ENCODE measurements around the gene RAP2C.

The RAP2C gene

DNA sequence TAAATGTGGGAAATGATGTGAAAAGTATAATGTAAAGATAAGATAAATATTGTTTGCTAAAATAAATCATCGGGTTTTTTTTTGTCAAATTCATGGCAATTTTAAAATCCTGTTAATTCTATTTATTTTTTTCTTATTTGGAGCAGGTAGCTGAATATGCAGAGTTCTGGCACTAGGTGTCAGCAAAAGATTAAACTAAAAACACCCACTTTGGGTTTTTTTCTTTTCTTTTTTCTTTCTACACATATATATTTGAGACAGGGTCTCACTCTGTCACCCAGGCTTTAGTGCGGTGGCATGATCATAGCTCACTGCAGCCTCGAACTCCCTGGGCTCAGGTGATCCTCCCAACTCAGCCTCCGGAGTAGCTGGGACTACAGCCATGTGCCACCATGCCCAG is 6.9 kb upstream of the RAP2C start:
- DNase-seq (ENCODE audit: low read depth), result peak; percentile 17
- TF ChIP-seq, protein P1, sequence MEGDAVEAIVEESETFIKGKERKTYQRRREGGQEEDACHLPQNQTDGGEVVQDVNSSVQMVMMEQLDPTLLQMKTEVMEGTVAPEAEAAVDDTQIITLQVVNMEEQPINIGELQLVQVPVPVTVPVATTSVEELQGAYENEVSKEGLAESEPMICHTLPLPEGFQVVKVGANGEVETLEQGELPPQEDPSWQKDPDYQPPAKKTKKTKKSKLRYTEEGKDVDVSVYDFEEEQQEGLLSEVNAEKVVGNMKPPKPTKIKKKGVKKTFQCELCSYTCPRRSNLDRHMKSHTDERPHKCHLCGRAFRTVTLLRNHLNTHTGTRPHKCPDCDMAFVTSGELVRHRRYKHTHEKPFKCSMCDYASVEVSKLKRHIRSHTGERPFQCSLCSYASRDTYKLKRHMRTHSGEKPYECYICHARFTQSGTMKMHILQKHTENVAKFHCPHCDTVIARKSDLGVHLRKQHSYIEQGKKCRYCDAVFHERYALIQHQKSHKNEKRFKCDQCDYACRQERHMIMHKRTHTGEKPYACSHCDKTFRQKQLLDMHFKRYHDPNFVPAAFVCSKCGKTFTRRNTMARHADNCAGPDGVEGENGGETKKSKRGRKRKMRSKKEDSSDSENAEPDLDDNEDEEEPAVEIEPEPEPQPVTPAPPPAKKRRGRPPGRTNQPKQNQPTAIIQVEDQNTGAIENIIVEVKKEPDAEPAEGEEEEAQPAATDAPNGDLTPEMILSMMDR (IDR thresholded peaks at IDR 0.05; ENCODE audit: low read depth, low read length), result no peak
- TF ChIP-seq POLR2A (IDR thresholded peaks at IDR 0.05; ENCODE audit: extremely low read depth, insufficient read length), result no peak
- no peak for TF ChIP-seq MYC (IDR thresholded peaks at IDR 0.05; ENCODE audit: low read depth, low read length)
- TF ChIP-seq, protein P2, sequence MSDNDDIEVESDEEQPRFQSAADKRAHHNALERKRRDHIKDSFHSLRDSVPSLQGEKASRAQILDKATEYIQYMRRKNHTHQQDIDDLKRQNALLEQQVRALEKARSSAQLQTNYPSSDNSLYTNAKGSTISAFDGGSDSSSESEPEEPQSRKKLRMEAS (IDR thresholded peaks at IDR 0.05; ENCODE audit: low read depth, low read length), result no peak

DNA sequence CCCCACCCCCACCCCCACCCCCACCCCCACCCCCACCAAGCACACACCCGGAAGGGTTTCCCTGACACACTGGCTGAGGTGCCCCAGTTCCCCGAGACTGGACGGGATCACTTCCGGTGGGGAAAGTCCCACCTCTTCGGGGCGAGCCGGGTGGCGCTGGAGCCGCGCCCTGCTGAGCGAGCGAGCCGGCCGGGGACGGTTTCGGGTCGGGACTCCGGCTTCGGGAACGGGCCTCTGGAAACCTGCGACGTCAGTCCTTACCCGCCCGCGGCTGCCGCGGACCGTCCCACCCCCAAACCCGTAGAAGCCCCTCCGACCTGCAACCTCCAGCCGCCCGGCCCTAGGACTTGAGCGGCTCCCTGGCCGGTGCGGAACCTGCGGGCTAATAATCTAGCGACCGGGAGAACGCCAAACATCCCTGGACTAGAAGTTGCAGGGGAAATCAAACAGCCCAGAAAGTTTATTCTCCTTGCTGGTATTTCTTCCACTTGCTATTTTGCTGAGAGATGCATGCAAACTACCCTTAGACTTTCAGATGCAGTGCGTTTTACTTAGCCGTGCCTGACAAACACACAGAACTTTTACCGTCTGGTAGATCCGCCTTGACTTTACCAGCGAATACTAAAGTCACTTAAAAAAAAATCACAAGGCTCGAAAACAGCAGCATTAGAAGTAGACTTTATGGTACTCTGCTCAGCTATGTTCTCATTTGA is 991 bp downstream of the RAP2C start:
- peak overlapping the region; percentile 87 for H3K4me3 ChIP-seq (ENCODE audit: low read depth, low read length)
- TF ChIP-seq MYC (IDR thresholded peaks at IDR 0.05; ENCODE audit: low read depth, low read length) (peak; percentile 20; the same call in 1 of the 2 replicates), POLR2A (IDR thresholded peaks at IDR 0.05; ENCODE audit: extremely low read depth, insufficient read length) (no peak)
- TF ChIP-seq, protein P2 (IDR thresholded peaks at IDR 0.05; ENCODE audit: low read depth, low read length), result no peak
- TF ChIP-seq, protein P1 (IDR thresholded peaks at IDR 0.05; ENCODE audit: low read depth, low read length), result no peak
- peak; percentile 87 for DNase-seq (ENCODE audit: low read depth)

More for the DNA sequence above, 6.9 kb upstream of the RAP2C start:
- H3K4me3 ChIP-seq (ENCODE audit: low read depth, low read length), result no peak overlapping the region

DNA sequence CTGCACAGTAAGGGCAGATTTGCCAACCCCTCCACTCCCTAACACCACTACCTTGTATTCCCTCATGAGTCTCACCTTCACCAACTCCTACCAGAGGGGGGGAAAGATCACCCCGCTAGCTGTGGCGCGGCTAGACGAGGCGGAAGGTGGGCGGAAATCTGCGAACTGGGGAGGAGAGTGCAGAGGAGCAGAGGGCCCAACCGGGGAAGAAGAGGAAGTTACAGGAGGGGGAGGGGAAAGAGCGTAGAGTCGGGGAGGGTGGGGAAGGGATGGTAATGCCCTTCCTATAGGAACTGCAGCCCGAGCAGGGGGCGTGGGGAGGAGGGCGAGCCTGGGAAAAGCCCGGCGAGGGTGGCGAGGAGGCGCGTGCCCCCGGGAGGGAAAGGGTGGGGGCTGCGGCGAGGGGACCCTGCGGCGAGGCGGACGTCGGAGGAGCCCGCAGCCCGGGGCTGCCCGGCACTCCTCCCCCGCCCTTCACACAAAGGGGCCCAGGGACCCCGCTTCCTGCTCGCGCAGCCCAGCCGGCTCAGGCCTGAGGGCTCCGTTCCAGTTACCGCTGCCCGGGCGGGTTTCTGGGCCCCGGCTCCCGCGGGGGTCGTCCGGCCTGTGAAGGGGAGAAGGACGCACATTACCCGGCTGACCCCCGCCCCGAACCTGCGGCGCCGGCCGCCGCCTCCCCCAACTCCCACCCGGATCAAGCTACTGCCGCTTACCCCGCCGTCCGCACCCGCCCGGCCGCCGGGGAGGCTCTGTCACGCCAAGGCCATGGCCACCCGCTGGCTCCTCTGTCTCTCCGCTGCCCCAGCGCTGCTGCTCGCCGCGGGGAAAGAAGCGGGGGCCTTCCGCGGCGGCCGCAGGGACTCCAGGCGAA is 1.8 kb downstream of the RAP2C start:
- peak; percentile 94 for DNase-seq (ENCODE audit: low read depth)
- H3K4me3 ChIP-seq (ENCODE audit: low read depth, low read length), result peak overlapping the region; percentile 84
- TF ChIP-seq, protein P1 (IDR thresholded peaks at IDR 0.05; ENCODE audit: low read depth, low read length), result no peak
- TF ChIP-seq, protein P2 (IDR thresholded peaks at IDR 0.05; ENCODE audit: low read depth, low read length), result peak; percentile 27; the same call in 1 of the 2 replicates
- peak; percentile 28 for TF ChIP-seq POLR2A (IDR thresholded peaks at IDR 0.05; ENCODE audit: extremely low read depth, insufficient read length)
- TF ChIP-seq MYC (IDR thresholded peaks at IDR 0.05; ENCODE audit: low read depth, low read length), result peak; percentile 69; the same call in 1 of the 2 replicates

DNA sequence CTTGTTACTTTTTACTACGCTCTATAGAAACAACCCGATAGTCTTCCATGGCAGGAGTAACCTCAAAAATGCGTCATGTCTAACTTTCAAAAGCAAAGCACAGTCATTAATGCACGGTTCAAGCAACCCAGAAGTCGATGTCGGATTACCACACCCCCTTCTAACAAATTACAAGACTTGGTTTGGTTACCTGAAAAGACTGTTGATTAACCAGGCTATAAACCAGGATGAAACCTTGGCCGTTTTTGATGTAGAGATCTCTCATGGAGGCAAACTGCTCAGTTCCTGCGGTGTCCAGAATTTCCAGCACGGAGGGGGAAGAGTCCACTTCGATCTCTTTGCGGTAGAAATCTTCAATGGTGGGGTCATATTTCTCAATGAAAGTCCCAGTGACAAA is 2.4 kb downstream of the RAP2C start:
- peak overlapping the region; percentile 84 for H3K4me3 ChIP-seq (ENCODE audit: low read depth, low read length)
- peak; percentile 53 for DNase-seq (ENCODE audit: low read depth)
- TF ChIP-seq MYC (IDR thresholded peaks at IDR 0.05; ENCODE audit: low read depth, low read length) (no peak), POLR2A (IDR thresholded peaks at IDR 0.05; ENCODE audit: extremely low read depth, insufficient read length) (no peak)
- TF ChIP-seq, protein P1 (IDR thresholded peaks at IDR 0.05; ENCODE audit: low read depth, low read length), result no peak
- TF ChIP-seq, protein P2 (IDR thresholded peaks at IDR 0.05; ENCODE audit: low read depth, low read length), result no peak

DNA sequence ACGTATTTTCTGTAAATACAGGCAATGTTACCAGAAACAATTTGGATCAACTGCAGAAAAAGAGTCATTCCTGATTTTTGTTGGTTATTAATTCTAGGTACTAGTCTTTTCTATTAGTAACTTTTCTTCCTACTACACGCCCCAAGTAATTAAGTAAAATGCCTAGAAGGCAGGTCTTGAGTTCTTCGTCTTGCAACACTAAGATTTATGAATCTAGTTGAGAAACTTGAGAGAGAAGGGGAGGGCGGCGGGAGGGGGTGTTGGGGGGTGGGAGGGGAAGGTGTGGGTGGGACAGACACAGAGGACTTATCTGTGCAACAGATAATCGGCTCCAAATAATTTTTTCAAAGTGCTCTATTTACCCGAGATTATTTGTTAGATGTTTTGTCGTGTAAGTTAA is 3.0 kb downstream of the RAP2C start:
- DNase-seq (ENCODE audit: low read depth), result peak; percentile 45
- TF ChIP-seq MYC (IDR thresholded peaks at IDR 0.05; ENCODE audit: low read depth, low read length) (no peak), POLR2A (IDR thresholded peaks at IDR 0.05; ENCODE audit: extremely low read depth, insufficient read length) (no peak)
- TF ChIP-seq, protein P1 (IDR thresholded peaks at IDR 0.05; ENCODE audit: low read depth, low read length), result no peak
- TF ChIP-seq, protein P2 (IDR thresholded peaks at IDR 0.05; ENCODE audit: low read depth, low read length), result no peak
- peak overlapping the region; percentile 84 for H3K4me3 ChIP-seq (ENCODE audit: low read depth, low read length)
